ENCODE results near the gene C12orf50.
"Not testable (repeated sequence)": the region's sequence is repeated elsewhere in the genome, so short reads cannot be mapped to it uniquely, and the experiment has no call there.

Gene C12orf50

DNA sequence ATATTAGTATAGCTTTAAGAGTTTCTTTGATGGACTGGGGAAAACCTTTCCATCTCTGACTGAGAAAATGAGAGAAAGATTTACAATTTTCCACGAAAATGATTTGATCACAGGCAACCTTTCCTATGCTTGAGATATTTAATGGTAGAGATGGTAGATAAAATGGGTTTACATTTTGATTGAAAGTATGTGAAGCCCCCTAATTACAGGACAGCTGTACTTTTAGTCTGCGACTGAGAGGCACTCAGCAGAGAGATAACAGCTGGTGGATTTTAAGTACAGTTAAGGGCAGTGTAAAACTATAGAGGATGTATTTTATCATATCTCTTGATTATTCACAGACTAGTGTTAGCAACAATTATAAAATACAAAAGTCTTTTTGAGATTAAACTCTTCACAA lies 40.7 kb downstream of the C12orf50 start:
- no peak for DNase-seq (ENCODE audit: low read depth, low spot score)

DNA sequence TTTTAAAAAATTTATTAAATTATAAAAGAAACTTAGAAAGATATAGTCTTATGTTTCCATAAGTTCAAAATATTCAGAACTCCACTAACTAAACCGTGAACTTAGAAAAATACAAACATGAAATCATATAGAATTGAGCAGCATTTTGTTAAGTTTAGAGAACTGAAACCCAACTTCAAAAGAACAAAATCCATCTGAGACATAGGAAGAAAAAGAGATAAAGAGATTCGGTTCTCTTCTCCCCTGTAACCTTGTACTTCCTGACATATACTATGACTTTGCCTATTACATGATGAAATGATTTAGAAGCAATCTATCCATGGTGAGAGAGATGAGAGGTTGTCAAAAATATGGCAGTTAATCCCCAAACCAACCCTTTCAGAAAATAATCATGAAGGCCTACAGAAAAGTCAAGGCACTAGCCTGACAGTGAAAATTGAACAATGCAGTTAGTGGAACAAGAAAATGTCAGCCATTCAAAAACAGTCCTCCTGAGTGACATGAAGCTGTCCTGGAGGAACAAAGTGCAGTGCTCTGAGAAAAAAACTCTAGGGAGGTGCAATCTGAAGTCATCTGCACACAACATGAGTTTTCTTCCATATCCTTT lies 44.0 kb downstream of the C12orf50 start:
- no peak for DNase-seq (ENCODE audit: low read depth, low spot score)

DNA sequence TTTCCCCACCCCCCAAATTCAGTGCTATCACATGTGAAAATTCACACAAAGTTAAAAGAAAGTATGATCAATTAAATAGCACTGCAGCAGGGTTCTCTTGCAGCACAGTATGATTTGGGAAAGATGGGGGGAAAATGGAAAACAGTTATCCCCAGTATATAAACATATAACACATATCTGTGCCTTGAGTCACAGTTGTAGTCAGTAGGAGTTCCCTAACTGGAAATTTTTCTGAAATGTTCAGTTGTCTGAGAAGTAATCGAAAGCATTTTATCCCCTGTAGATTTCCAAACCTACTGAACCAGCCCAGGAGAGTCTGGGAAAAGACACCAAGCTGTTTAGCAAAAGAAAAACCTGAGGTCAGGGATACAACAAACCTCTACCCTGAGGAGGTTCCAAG lies 47.0 kb downstream of the C12orf50 start:
- DNase-seq (ENCODE audit: low read depth, low spot score) = no peak

DNA sequence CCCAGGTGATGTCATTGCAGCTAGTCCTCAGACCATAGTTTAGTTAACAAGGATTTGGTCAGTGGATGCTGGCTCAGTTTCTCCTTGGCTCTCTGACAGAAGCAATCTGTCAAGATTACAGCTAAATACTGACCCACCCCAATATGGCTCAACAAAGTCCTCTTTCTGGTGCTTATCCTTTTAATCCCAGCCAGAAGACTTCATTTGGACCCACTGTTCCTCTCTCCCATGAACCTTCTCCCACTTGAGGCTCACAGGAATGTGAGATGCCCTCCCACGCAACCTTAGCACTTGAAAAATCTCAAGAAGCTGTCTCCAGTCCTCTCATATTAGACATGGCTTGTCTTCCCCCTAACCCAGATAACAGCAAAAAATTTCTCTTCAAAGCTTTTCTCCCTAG lies 47.7 kb downstream of the C12orf50 start:
- no peak for DNase-seq (ENCODE audit: low read depth, low spot score)

DNA sequence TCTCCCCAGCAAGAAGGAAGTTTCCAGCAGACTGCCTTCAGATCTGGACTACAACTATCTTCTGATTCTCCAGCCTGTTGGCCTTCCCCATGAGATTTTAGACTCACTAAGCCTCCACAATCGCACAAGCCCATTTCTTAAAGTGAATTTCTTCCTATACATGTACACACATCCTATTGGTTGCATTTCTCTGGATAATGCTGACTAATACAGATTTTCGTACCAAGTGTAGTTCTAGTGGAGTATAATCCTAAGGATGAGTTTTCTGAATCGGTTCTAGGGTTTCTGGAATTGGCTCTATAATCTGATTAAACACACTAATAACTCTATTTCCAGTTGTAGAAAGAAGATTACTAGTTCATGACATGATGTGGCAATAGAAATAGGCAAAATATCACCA lies 53.3 kb downstream of the C12orf50 start:
- DNase-seq (ENCODE audit: low read depth, low spot score) = no peak

DNA sequence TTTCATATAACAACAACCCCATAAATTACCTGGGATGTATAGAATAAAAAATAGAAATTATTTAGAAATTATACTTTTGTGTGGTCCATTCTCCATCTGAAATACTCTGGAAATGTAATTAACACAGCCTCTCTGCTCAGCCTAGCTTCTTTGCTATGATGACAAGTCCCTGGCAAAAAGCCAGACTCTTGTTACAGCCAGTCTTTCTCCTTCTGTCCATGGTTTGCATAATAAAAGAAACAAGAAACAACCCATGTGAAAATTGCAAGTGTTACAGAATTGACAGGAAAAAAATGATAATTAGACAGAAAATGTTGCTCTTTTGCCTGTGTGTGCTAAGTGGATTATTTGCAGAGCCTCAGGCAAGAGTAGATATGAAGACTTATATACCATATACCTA lies 61.3 kb downstream of the C12orf50 start:
- DNase-seq (ENCODE audit: low read depth, low spot score) = no peak

DNA sequence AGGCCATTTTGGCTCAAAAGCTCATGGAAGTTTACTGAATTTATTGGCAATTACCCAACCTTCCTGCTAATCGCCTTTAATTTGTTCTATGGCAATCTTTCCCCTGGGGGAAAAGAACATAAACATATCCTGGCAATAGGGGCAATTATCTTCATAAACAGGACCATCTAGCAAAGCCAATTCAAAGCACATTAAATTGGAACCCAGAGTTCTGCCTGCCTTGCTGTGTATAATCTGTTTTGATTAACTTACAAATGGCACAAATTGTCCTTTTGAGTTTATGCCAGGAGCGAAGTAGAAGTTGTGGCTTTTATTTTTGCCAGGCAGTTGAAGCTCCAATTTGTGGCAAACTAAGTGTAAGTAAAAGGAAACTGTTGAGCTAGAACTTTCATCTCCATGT lies 68.6 kb downstream of the C12orf50 start:
- DNase-seq (ENCODE audit: low read depth, low spot score) = no peak

DNA sequence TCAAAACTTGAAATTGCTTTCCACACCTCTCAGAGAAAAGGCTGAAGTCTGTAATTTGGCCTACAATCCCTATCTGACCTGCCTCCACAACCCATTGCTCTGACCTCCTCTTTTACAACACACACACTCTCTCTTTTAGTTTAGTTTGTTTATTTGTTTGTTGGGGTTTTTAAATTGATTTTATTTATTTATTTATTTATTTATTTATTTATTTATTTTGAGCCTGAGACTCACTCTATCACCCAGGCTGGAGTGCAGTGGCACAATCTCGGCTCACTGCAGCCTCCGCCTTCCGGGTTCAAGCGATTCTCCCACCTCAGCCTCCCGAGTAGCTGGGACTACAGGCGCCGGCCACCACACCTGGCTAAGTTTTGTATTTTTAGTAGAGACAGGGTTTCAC lies 75.2 kb downstream of the C12orf50 start:
- DNase-seq (ENCODE audit: low read depth, low spot score) = not testable (repeated sequence)

DNA sequence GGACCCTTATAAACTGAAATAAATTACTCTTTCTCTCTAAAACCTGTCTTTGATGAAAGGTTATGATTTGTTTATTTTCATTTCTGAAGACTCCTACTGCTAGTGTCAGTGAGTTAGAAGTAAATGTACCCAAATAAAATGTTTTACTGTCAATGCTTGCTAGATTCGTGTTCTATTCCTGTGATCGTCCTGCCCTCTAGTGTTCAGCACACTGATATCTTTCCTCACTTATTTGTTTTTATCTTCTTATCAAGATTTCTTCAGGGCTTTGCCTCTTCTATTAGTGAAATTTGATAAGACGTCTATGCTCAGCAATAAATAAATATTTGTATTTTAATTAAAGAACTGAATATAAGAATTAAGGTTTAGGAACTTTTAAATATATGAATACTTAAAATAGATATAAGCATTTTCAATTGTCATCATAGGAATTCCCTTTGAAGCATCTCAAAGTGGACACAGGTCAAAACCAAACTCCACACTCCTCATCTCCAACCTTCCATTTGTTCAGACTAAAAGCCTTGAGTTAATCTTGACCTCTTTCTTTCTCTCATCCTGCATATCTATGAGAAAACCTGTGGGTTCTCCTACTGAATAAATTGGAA lies 75.8 kb downstream of the C12orf50 start:
- no peak for DNase-seq (ENCODE audit: low read depth, low spot score)

DNA sequence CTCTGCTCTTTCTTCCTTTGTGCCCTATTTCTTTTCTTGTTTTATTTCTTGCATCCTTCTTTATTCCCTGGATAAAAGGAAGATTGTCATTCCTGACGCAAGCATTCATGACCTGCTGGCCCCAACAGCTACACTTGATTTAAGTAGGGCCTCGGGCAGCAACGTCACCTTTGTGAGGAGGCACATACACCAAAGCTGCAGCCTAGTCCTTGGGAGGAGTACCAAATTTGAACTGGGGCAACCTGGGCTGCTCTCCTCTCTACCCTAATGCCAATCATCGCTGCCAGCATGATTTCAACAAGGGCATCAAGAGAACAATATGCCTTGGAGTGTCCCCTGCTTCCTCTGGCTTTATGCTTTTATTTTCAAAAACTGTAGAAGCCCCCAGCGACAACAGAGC lies 76.4 kb downstream of the C12orf50 start:
- no peak for DNase-seq (ENCODE audit: low read depth, low spot score)

DNA sequence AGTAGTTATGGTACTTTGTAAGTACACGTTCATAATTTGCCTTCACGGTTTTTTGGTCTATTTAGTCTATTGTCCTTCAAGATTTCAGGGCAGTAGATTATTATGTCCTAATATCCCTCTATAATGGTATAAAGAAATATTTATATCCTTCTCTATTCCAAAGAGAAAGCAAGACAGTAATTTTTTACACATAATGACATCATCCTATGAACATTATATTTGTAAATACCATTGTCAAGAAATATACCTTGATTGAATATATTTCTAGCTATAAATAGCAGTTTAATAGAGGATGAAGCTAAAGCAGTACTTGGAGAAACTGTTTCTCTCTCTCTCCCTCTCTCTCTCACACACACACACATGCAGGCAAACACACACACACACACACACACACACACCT lies 77.0 kb downstream of the C12orf50 start:
- DNase-seq (ENCODE audit: low read depth, low spot score) = no peak

DNA sequence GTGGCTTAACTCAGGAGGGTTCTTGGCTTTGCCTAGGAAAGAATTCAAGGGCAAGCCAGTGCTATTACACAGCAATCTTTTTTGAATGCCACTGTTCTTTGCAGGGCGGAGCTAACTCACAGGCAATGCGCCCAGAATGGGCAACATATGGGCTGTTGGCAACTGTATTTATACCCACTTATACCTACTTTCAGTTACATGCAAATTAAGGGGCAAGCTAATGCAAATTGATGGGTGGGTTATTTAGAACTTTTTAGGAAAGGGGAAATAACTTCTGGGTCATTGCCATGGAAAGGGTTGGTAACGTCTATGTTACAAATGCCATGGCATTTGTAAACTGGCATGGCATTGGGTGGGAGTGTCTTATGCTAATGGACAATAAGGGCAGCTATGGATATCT lies 85.4 kb downstream of the C12orf50 start:
- DNase-seq (ENCODE audit: low read depth, low spot score) = no peak

DNA sequence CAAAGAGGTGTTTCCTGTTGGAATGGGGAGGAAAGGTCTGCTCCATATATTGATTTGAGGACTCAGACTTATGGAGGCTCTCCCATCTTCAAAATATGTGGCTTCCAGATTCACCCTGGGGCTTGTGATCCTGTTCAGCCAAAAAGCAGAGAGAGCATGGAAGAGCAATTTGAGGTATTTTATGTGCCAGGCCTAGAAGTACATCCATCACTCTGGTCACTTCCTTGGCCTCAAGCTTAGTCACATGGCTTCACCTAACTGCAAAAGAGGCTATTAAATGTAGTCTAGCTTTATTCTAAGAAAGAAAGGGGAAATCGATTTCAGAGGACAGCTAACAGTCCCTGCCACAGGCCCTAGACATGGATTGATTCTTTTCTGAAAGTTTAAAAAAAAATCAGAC lies 86.2 kb downstream of the C12orf50 start:
- no peak for DNase-seq (ENCODE audit: low read depth, low spot score)

DNA sequence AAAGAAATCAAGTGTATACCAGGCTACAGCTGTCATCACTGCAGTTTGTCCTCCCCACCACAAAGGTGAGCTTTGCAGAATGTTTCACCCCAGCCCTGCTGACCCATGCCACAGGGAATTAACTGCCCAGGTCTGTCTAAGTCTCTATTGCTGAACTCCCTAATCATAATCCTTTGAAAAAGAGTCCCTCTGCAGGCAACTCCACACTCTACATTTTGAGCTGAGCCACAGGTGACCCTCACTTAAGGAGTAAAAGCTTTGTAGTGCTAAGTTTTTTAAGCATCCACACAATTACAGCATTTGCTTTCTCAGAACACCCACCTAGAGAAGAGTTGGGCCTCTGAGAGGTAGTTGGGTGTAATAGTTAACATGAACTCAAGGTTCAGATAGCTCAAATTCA lies 90.0 kb downstream of the C12orf50 start:
- peak; percentile 25 for DNase-seq (ENCODE audit: low read depth, low spot score)

DNA sequence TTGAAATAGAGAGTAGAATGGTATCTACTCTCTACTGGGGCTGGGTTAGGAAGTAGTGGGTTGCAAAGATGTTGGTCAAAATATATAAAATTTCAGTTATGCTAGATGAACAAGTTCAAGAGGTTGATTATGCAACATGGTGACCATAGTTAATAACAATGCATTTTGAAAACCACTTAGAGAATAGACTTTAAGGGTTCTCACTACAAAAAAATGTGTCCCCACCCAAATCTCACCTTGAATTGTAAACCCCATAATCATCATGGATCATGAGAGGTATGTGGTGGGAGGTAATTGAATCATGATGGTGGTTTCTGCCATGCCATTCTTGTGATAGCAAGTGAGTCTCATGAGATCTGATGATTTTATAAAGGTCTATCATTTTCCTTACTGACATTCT lies 94.0 kb downstream of the C12orf50 start:
- DNase-seq (ENCODE audit: low read depth, low spot score) = no peak

DNA sequence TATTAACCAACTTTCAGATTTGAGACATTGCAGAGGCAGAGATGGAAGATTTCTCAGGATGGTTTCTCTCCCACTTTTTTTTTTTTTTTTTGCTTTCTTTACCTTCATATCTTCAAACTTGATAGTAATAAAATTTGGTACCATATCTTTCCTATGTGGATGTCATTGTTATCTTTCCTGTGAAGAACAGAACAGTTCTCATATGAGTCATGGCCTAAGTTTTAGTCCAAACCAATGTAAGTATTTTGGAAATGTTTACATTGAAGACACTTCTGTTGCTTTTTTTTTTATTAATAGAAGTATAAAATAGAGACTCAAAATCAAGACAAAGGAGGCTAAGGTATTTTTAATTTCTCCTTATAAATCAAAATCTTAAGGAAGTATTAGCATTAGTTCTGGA lies 95.2 kb downstream of the C12orf50 start:
- DNase-seq (ENCODE audit: low read depth, low spot score) = no peak

DNA sequence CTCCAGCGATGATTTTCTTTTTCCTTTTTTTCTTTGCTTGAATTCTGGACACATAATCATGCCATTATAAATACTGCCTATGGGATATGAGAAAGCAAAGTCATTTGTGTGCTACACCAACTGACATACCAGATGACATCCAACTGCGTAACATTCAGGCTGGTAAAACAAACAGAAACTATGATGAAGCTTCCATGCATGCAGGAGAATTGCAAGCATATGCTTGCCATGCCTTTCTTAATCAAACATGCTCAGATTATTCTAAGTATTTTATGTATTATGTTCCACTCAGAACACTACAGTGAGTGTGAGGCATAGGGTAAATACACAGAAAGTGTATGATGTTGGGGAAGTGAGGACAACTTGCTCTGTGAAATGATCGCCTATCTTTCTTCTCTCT lies 97.4 kb downstream of the C12orf50 start:
- no peak for DNase-seq (ENCODE audit: low read depth, low spot score)

DNA sequence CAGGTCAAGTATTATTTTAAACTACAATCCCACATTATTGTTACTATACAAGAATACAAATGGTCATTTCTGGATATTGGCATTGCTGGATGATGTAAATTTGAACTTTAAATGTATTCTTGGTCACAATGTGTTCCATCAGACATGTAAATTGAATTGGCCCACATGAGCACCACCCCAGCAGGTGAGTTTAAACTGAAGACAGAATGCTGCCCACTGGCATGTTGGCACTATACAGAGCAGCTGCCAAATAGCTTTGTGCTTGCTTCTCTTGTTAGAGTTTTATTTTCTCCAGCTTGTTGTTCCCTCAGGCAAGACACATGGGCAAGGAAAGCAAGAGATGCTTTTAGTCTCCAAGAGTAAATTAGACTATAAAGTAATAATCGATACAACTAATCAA lies 98.6 kb downstream of the C12orf50 start:
- no peak for DNase-seq (ENCODE audit: low read depth, low spot score)
